Uterus (tissue), 2 donors: ENCODE data around the gene RAD51B.

ENCODE experiments used
- CTCF ChIP-seq, 4 experiments: fragments of 200-600 bp in 2 of 4; fragments of 450-650 bp in 2 of 4; sonication (generic) in 2 of 4; IDR thresholded peaks; one replicate each; pipeline ENCODE4 v1.5.1; 2016 to 2019; ENCODE audit warnings: antibody characterized with exemption in 4 of 4, mild to moderate bottlenecking in 2 of 4, moderate library complexity in 1 of 4
- POLR2A ChIP-seq, 2 donors: fragments of 450-650 bp; IDR thresholded peaks; one replicate each; pipeline ENCODE4 v1.6.1; 2016; ENCODE audit warnings: antibody characterized with exemption in 2 of 2, mild to moderate bottlenecking in 1 of 2, moderate library complexity in 1 of 2

- TF ChIP-seq POLR2A (IDR thresholded peaks at IDR 0.05): peak in 1 of 2 donors; percentile 1
- TF ChIP-seq CTCF (IDR thresholded peaks at IDR 0.05): no peak
Measured at GRCh38 chr14:68639000-68639757, 819.6 kb downstream of the RAD51B start.
